Stimulated activated CD8-positive, alpha-beta memory T cell treated with anti-CD3 and anti-CD28 coated beads, Interleukin-7, amount 100 ng/mL, for 24 hours (primary cell): ENCODE data around the gene PRSS53.
"Not testable (repeated sequence)": the region's sequence is repeated elsewhere in the genome, so short reads cannot be mapped to it uniquely, and the experiment has no call there.

Experiments used
- DNase-seq: peaks from one replicate; pipeline ENCODE4 v3.0.0-alpha.2; 2020; ENCODE audit warnings: low read depth

PRSS53 gene

GRCh38 chr16:31088459-31089183 is at the start of gene PRSS53:
PRSS53 (minus strand) TSS chr16:31088943; CDS start chr16:31088809, 134 bp downstream.
- DNase-seq, result no peak

- not testable (repeated sequence) for DNase-seq
Observed at GRCh38 chr16:31136822-31137499, 48.2 kb upstream of the PRSS53 start.

GRCh38 chr16:31136287-31136662 is 47.5 kb upstream of the PRSS53 start:
- no peak for DNase-seq

- DNase-seq, result no peak
Observed at GRCh38 chr16:31135535-31136286, 47.0 kb upstream of the PRSS53 start, which contains the start of gene PRSS8. PRSS8 (minus strand) TSS chr16:31135727; CDS start chr16:31135498, 229 bp downstream.

- DNase-seq, result no peak
Observed at GRCh38 chr16:31134625-31135534, 46.1 kb upstream of the PRSS53 start.

GRCh38 chr16:31134091-31134571 is 45.4 kb upstream of the PRSS53 start:
- DNase-seq, result no peak

GRCh38 chr16:31133046-31133501 is 44.3 kb upstream of the PRSS53 start:
- no peak for DNase-seq

- no peak for DNase-seq
Observed at GRCh38 chr16:31132303-31132979, 43.7 kb upstream of the PRSS53 start.

- no peak for DNase-seq
Observed at GRCh38 chr16:31131841-31132271, 43.1 kb upstream of the PRSS53 start.

- DNase-seq, result no peak
Observed at GRCh38 chr16:31131416-31131815, 42.7 kb upstream of the PRSS53 start.

- no peak for DNase-seq
Observed at GRCh38 chr16:31130899-31131298, 42.2 kb upstream of the PRSS53 start.

- no peak for DNase-seq
Observed at GRCh38 chr16:31130336-31130891, 41.7 kb upstream of the PRSS53 start.

GRCh38 chr16:31129568-31130335 is 41.0 kb upstream of the PRSS53 start:
- no peak for DNase-seq

GRCh38 chr16:31128711-31129567 is 40.2 kb upstream of the PRSS53 start:
- no peak for DNase-seq

GRCh38 chr16:31127182-31127581 is 38.4 kb upstream of the PRSS53 start:
- no peak for DNase-seq

GRCh38 chr16:31125844-31126243 is 37.1 kb upstream of the PRSS53 start:
- no peak for DNase-seq

GRCh38 chr16:31120129-31120528 is 31.4 kb upstream of the PRSS53 start:
- no peak for DNase-seq

GRCh38 chr16:31118223-31119155 is 29.7 kb upstream of the PRSS53 start:
- DNase-seq, result no peak
